Fibroblast of lung (primary cell): ENCODE measurements around the gene MXI1.

Experiments used
- CTCF ChIP-seq, 2 donors: IDR thresholded peaks in 1 of 2; conservative IDR thresholded peaks in 1 of 2; 1 replicate in 1 of 2; 2 replicates in 1 of 2; pipeline ENCODE4 v1.5.1; 2011 to 2012; ENCODE audit warnings: low read length in 2 of 2, control low read depth in 1 of 2, inconsistent platforms in 1 of 2, low read depth in 1 of 2, mild to moderate bottlenecking in 1 of 2
- EZH2 ChIP-seq: IDR thresholded peaks from 2 replicates; pipeline ENCODE4 v1.5.1; 2012; ENCODE audit warnings: low read length, control low read depth, mild to moderate bottlenecking; ENCODE audit errors: missing control alignments

DNA sequence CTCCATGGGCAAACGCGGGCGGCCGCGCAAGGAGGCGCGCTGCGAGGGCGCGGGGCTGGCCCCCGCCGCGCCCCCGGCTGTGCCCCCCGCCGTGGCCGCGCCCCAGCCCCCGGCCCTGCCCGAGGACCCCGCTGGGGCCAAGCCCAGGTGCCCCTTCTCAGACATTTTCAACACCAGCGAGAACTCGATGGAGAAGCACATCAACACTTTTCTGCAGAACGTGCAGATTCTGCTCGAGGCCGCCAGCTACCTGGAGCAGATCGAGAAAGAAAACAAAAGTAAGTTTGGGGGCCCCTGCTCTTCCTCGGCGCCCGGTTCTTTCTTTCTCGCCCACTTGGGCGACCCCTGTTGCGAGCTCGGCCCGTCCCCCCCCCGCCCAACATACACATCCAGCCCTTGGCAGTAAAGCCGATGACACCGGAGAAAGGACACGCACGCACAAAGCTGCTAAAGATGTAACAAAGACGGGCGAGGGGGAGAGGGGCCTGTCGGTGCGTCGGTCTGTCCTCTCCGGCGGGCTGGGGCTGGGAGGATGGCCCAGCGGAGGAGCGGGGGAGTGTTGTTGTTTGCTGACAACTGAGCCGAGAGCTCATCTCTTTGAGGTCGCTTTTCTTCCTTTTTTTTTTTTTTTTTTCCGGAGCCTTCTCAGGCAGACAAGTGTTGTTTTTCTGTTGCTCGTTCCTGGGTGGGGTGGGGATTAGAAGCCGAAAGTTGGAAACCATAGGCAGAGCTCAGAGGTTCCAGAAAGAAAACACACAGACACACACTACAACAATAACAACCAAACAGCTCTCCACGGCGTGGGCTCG, 604 bp downstream of the MXI1 start:
- TF ChIP-seq EZH2 = no peak
- TF ChIP-seq CTCF (conservative IDR thresholded peaks at IDR 0.05 in 1 of 2, IDR thresholded peaks at IDR 0.05 in 1 of 2; ENCODE audit: low read depth in 1 of 2, low read length in 2 of 2) = no peak
